ENCODE measurements around the gene ZBTB5.

DNA sequence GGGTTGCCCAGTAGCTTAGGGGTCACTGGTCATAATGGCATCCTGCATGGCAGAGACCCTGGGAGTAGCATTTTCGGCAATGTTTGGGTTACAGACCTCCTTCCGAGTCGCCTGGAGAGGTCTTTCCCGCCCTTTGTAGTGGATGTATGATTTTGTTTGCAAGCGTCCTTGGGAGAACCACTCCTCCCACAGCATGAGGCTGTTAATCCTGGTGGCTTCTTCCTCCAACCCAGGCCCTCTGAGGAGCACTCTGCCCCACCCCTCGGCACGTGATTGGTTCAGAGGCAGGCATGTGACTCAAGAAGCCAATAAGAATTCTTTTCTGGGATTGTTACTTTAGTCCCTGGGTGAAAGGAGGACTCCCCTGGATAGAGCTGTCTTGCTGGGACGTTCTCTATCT is 73.0 kb downstream of the ZBTB5 start:
- TF ChIP-seq, protein P1, sequence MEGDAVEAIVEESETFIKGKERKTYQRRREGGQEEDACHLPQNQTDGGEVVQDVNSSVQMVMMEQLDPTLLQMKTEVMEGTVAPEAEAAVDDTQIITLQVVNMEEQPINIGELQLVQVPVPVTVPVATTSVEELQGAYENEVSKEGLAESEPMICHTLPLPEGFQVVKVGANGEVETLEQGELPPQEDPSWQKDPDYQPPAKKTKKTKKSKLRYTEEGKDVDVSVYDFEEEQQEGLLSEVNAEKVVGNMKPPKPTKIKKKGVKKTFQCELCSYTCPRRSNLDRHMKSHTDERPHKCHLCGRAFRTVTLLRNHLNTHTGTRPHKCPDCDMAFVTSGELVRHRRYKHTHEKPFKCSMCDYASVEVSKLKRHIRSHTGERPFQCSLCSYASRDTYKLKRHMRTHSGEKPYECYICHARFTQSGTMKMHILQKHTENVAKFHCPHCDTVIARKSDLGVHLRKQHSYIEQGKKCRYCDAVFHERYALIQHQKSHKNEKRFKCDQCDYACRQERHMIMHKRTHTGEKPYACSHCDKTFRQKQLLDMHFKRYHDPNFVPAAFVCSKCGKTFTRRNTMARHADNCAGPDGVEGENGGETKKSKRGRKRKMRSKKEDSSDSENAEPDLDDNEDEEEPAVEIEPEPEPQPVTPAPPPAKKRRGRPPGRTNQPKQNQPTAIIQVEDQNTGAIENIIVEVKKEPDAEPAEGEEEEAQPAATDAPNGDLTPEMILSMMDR (IDR thresholded peaks at IDR 0.05), result no peak
- TF ChIP-seq POLR2A (IDR thresholded peaks at IDR 0.05), result no peak

Measured in lower leg skin (tissue), 3 donors.